Prostate gland (tissue), 2 donors: ENCODE data around the gene DNAJC5G.

Experiments
- CTCF ChIP-seq, 4 experiments: fragments of 200-600 bp in 2 of 4; fragments of 450-650 bp in 2 of 4; sonication (generic) in 2 of 4; IDR thresholded peaks; 1 replicate in 3 of 4; 2 replicates in 1 of 4; pipeline ENCODE4 v1.5.1; 2016 to 2019; ENCODE audit warnings: antibody characterized with exemption in 4 of 4, mild to moderate bottlenecking in 2 of 4, moderate library complexity in 2 of 4
- POLR2A ChIP-seq: fragments of 450-650 bp; IDR thresholded peaks from one replicate; pipeline ENCODE4 v1.6.1; 2016; ENCODE audit warnings: antibody characterized with exemption, mild to moderate bottlenecking
- POLR2AphosphoS5 ChIP-seq: sonication (generic); formaldehyde crosslinking; IDR thresholded peaks from one replicate; pipeline ENCODE4 v1.6.1; 2017; ENCODE audit warnings: antibody characterized with exemption

DNA sequence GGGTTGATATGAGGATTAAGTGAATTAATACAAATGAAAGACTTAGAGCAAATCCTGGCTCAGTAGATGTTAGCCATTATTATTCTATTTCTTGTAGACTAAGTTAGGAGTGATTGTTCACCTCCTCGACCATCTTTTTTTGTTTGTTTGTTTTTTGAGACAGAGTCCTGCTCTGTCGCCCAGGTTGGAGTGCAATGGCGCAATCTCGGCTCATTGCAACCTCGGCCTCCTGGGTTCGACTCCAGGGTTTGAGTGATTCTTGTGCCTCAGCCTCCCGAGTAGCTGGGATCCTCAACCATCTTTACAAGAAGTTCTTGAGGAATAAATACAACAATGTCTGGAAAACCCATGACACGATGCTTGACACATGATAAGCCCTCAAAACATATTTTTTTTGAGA is 19.7 kb downstream of the DNAJC5G start:
- no peak for TF ChIP-seq CTCF (IDR thresholded peaks at IDR 0.05)
- TF ChIP-seq POLR2AphosphoS5: no peak
- TF ChIP-seq POLR2A: no peak
